ENCODE results near the gene POLR2M. TPM values are rescaled to one million over a fixed set of nuclear protein-coding genes. Genes with fewer than 3 reads are reported as not detected.

POLR2M gene
- total RNA-seq, 1 donor from 2014 or later, result 41.4 TPM

DNA sequence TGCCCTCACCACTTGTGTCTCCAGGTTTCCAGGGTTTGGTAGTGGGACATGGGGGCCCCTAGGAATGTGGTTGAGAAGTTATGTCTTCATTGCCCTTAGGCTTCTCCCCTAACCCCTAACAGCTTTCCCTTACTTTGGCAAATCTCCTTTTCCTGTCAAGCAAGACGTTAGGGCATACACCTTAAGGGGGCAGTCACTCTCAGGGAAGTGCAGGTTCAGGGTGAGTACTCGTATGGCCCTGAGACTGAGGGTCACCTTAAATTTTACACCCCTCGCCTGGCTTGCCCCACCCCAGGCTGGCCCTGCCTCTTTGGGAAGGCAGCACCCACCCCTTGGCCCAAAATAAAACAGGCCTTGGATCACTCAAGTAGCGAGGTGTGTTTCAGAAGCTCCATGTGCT, 33.5 kb downstream of the POLR2M start:
- no peak overlapping the region for H3K4me3 Mint-ChIP-seq (ENCODE audit: unreplicated experiment)
- TF ChIP-seq, protein P1, sequence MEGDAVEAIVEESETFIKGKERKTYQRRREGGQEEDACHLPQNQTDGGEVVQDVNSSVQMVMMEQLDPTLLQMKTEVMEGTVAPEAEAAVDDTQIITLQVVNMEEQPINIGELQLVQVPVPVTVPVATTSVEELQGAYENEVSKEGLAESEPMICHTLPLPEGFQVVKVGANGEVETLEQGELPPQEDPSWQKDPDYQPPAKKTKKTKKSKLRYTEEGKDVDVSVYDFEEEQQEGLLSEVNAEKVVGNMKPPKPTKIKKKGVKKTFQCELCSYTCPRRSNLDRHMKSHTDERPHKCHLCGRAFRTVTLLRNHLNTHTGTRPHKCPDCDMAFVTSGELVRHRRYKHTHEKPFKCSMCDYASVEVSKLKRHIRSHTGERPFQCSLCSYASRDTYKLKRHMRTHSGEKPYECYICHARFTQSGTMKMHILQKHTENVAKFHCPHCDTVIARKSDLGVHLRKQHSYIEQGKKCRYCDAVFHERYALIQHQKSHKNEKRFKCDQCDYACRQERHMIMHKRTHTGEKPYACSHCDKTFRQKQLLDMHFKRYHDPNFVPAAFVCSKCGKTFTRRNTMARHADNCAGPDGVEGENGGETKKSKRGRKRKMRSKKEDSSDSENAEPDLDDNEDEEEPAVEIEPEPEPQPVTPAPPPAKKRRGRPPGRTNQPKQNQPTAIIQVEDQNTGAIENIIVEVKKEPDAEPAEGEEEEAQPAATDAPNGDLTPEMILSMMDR (IDR thresholded peaks at IDR 0.05; ENCODE audit: partially characterized antibody, unreplicated experiment), result no peak
- peaks cover 2% of the 10 kb centered on the region for H3K9me3 Mint-ChIP-seq (ENCODE audit: unreplicated experiment)
- peaks cover 10% of the 10 kb centered on the region for H3K36me3 Mint-ChIP-seq (ENCODE audit: unreplicated experiment)
- H3K27ac Mint-ChIP-seq (ENCODE audit: unreplicated experiment), result no peak overlapping the region
- H3K27me3 Mint-ChIP-seq (ENCODE audit: unreplicated experiment), result no peaks in the 10 kb centered on the region
- peaks cover 2% of the 10 kb centered on the region for H3K4me1 Mint-ChIP-seq (ENCODE audit: low read depth, unreplicated experiment)
- no peak for DNase-seq

DNA sequence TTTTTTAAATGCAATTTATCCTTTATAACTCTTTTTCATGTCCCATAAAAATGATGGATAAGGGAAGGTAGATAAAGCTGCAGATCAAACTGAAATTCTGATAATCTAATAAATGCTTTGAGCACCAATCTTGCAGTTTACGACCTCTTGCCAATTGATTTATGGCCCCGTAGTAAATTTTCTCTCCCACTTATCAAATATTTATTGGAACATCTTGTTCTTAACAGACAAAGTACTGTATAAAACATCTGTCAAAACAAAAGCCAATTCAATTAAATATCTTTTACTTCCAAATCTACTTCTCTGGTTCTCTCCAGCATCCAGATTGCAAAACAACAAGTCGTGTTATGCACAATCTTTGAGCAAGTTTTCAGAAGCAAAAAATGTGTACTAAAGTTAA, 34.6 kb downstream of the POLR2M start:
- no peak overlapping the region for H3K27ac Mint-ChIP-seq (ENCODE audit: unreplicated experiment)
- H3K4me3 Mint-ChIP-seq (ENCODE audit: unreplicated experiment), result no peak overlapping the region
- TF ChIP-seq, protein P1 (IDR thresholded peaks at IDR 0.05; ENCODE audit: partially characterized antibody, unreplicated experiment), result no peak
- H3K36me3 Mint-ChIP-seq (ENCODE audit: unreplicated experiment), result peaks cover 13% of the 10 kb centered on the region
- no peaks in the 10 kb centered on the region for H3K27me3 Mint-ChIP-seq (ENCODE audit: unreplicated experiment)
- H3K9me3 Mint-ChIP-seq (ENCODE audit: unreplicated experiment), result peaks cover 2% of the 10 kb centered on the region
- H3K4me1 Mint-ChIP-seq (ENCODE audit: low read depth, unreplicated experiment), result peaks cover 2% of the 10 kb centered on the region
- no peak for DNase-seq

DNA sequence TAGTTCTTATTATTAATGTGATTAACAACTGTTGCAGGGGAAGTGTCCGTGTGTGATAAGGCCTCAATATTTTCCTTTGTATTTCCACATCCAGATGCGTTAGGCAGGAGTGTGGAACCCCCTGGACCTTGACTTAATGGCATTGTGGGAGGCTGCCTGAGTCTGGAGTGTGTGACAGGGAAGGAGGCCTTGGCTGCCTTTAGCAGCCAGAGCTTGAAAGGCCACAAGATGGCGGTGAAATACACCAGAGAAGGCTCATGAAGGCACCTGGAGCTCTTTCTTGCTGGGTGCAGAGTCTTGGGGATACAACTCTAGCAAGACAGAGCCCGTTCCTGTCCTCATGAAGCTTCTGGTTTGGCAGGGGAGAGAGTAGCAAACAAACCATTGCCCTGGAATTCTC, 36.9 kb downstream of the POLR2M start:
- Mint-ChIP-seq H3K4me1 (ENCODE audit: low read depth, unreplicated experiment) (peaks cover 2% of the 10 kb centered on the region), H3K27ac (ENCODE audit: unreplicated experiment) (no peak overlapping the region), H3K4me3 (ENCODE audit: unreplicated experiment) (no peak overlapping the region), H3K27me3 (ENCODE audit: unreplicated experiment) (no peaks in the 10 kb centered on the region), H3K9me3 (ENCODE audit: unreplicated experiment) (peaks cover 3% of the 10 kb centered on the region), H3K36me3 (ENCODE audit: unreplicated experiment) (peaks cover 6% of the 10 kb centered on the region)
- no peak for DNase-seq
- TF ChIP-seq, protein P1 (IDR thresholded peaks at IDR 0.05; ENCODE audit: partially characterized antibody, unreplicated experiment), result no peak

DNA sequence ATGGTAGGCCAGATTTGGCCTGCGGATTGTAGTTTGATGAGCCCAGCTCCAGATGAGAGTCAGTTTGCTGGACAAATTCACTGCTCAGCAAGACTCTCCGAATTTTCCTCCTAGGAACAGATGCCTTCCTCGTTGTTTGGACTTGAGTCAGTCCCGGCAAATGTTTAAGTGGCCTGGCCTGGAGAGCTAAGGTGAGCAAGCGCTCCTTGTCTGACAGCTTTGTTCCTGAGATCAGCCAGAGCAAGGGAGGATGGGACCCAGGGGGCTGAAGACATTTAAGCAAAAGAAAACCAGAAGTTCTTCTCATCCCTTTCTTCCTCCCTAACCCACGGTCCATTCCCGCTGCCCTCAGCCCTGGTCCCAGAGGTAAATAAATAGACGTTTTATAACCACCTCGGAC, 40.3 kb downstream of the POLR2M start:
- TF ChIP-seq, protein P1 (IDR thresholded peaks at IDR 0.05; ENCODE audit: partially characterized antibody, unreplicated experiment), result no peak
- Mint-ChIP-seq H3K9me3 (ENCODE audit: unreplicated experiment) (peaks cover 3% of the 10 kb centered on the region), H3K27ac (ENCODE audit: unreplicated experiment) (no peak overlapping the region)

DNA sequence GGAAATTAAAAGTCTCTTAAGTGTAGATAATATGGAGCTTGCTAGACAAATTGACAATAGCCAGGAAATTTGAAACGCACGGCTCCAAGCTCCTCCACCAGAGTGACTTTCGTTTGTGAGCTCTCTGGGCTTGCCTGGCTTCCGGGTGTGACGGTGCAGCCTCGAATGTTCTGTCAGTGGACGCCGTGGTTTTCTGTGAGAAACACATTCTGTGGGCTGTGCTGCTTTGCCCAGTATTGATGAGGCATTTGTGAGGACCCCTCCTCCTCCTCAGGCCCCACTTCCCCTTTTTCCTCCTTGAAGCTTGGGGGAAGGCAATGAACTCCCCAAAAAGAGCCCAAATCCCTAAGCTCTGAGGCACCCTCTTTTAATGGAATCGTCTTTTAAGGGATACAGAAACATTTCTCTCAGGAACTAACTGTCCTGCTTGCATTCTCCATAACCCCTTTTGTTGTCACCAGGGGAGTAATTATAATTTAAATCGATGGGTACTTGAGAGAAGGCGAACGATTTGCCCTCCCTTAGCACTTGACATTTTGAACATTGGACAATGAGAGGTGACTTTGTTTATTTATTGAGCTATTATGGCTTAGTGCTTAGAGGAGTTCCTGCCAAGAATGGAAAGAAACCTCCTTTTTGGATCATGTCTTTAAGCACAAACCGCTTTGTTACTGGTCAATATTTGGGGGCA, 40.8 kb downstream of the POLR2M start:
- Mint-ChIP-seq H3K9me3 (ENCODE audit: unreplicated experiment) (peaks cover 3% of the 10 kb centered on the region), H3K27ac (ENCODE audit: unreplicated experiment) (no peak overlapping the region), H3K4me1 (ENCODE audit: low read depth, unreplicated experiment) (peaks cover 1% of the 10 kb centered on the region), H3K36me3 (ENCODE audit: unreplicated experiment) (peaks cover 6% of the 10 kb centered on the region), H3K27me3 (ENCODE audit: unreplicated experiment) (no peaks in the 10 kb centered on the region), H3K4me3 (ENCODE audit: unreplicated experiment) (no peak overlapping the region)
- DNase-seq, result no peak
- TF ChIP-seq, protein P1 (IDR thresholded peaks at IDR 0.05; ENCODE audit: partially characterized antibody, unreplicated experiment), result no peak

More for the DNA sequence above, 40.3 kb downstream of the POLR2M start:
- no peak for DNase-seq
- H3K27me3 Mint-ChIP-seq (ENCODE audit: unreplicated experiment), result no peaks in the 10 kb centered on the region
- peaks cover 6% of the 10 kb centered on the region for H3K36me3 Mint-ChIP-seq (ENCODE audit: unreplicated experiment)
- no peaks in the 10 kb centered on the region for H3K4me1 Mint-ChIP-seq (ENCODE audit: low read depth, unreplicated experiment)
- H3K4me3 Mint-ChIP-seq (ENCODE audit: unreplicated experiment), result no peak overlapping the region
